Transverse colon (tissue), 4 donors: ENCODE measurements around the gene OR51T1. TPM values are rescaled to one million over a fixed set of nuclear protein-coding genes. Genes with fewer than 3 reads are reported as not detected.

ENCODE experiments used
- DNase-seq: peaks from one replicate; pipeline ENCODE4 v3.0.0-alpha.2; 2019
- H3K27ac ChIP-seq, 4 donors: fragments of 200-600 bp; sonication (generic); 2 replicates each; pipeline ENCODE4 v1.5.1; 2016 to 2018; ENCODE audit warnings: inconsistent platforms in 4 of 4
- H3K27me3 ChIP-seq: fragments of 200-600 bp; sonication (generic); 2 replicates; pipeline ENCODE4 v1.5.1; 2017; ENCODE audit warnings: inconsistent platforms
- H3K36me3 ChIP-seq, 4 donors: fragments of 200-600 bp; sonication (generic); 2 replicates each; pipeline ENCODE4 v1.5.1; 2017 to 2019; ENCODE audit warnings: inconsistent platforms in 4 of 4
- H3K4me1 ChIP-seq, 4 donors: fragments of 200-600 bp; sonication (generic); 2 replicates each; pipeline ENCODE4 v1.5.1; 2017 to 2020; ENCODE audit warnings: inconsistent platforms in 4 of 4
- H3K4me3 ChIP-seq, 4 donors: fragments of 200-600 bp; sonication (generic); 1 replicate in 1 of 4; 2 replicates in 3 of 4; pipeline versions ENCODE4 v1.5.1 to v1.6.1; 2017 to 2019; ENCODE audit warnings: inconsistent platforms in 4 of 4
- H3K9me3 ChIP-seq, 2 donors: fragments of 200-600 bp; sonication (generic); 2 replicates each; pipeline ENCODE4 v1.5.1; 2017 to 2019; ENCODE audit warnings: inconsistent platforms in 2 of 2
- EP300 ChIP-seq: sonication (generic); formaldehyde crosslinking; IDR thresholded peaks from one replicate; pipeline ENCODE4 v1.6.1; 2017; ENCODE audit warnings: antibody characterized with exemption, low read depth
- POLR2A ChIP-seq: fragments of 450-650 bp; IDR thresholded peaks from one replicate; pipeline ENCODE4 v1.6.1; 2016; ENCODE audit warnings: antibody characterized with exemption, mild to moderate bottlenecking, moderate library complexity
- POLR2AphosphoS5 ChIP-seq, 3 donors: sonication (generic); formaldehyde crosslinking; IDR thresholded peaks; one replicate each; pipeline ENCODE4 v1.6.1; 2016; ENCODE audit warnings: antibody characterized with exemption in 3 of 3
- whole genome bisulfite sequencing, 2 donors: methylation state at CpG; one replicate each; pipeline ENCODE4 v1.1.5; 2018; ENCODE audit warnings: low coverage in 1 of 2; 5-methylcytosine and 5-hydroxymethylcytosine counted together
- in situ Hi-C, 4 donors: fragments of 200-750 bp; cut with MboI; loops; one replicate each; pipeline versions ENCODE4 v1.15.0 to v1.15.1; 2017; ENCODE audit warnings: low sequenced_read_pairs in 3 of 4, low pct_ligation_motif_present in 1 of 4, low pct_unique_long_range_greater_than_20kb in 1 of 4
- intact Hi-C: fragments of 100-400 bp; cut with DNase I; formaldehyde crosslinking; loops from one replicate; pipeline ENCODE4 v1.15.1; 2023; ENCODE audit warnings: low total_unique reads
- total RNA-seq, 4 donors: library from RNA; depleted of rRNA; stranded (reverse); fragments of >200 nt; gene quantifications; one replicate each; pipeline ENCODE4 v1.1.0, GENCODE V29; 2016
- TF ChIP-seq, protein P1 (sequence below), 5 experiments: fragments of 200-600 bp in 3 of 5; fragments of 450-650 bp in 2 of 5; sonication (generic) in 3 of 5; IDR thresholded peaks; 1 replicate in 2 of 5; 2 replicates in 3 of 5; pipeline ENCODE4 v1.5.1; 2016 to 2017; ENCODE audit warnings: antibody characterized with exemption in 5 of 5, inconsistent platforms in 3 of 5, mild to moderate bottlenecking in 2 of 5, moderate library complexity in 1 of 5

OR51T1 gene
- total RNA-seq, 4 donors from 2014 or later: not detected

DNA sequence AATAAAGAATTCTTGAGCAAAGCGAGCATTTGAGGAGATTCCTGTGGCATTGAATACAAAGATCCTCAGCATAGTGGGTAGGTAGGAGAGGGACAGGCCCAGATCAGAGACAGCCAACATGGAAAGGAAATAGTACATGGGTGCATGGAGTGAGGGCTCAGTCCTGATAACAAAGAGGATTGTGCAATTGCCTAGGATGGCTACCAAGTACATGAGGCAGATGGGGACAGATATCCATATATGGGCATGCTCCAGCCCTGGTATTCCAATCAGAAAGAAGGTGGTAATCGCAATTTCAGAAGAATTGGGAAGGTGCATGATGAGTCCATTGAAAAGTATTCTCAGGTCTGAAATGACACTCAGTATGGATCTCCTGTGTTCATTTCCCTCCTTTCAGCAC lies 8.6 kb downstream of the OR51T1 start:
- no peak for DNase-seq
- in situ Hi-C loops (no loop called here), intact Hi-C loops (no loop called here)
- no peaks in the 10 kb centered on the region for H3K9me3 ChIP-seq
- no peaks in the 10 kb centered on the region for H3K36me3 ChIP-seq
- WGBS, 2 donors: 85 to 94% methylated on average over 2 of the region's 2 CpGs
- no peaks in the 10 kb centered on the region for H3K27me3 ChIP-seq
- no peak overlapping the region for H3K4me3 ChIP-seq
- no peak for TF ChIP-seq POLR2A
- TF ChIP-seq POLR2AphosphoS5 (IDR thresholded peaks at IDR 0.05): no peak
- TF ChIP-seq EP300: no peak
- TF ChIP-seq, protein P1, sequence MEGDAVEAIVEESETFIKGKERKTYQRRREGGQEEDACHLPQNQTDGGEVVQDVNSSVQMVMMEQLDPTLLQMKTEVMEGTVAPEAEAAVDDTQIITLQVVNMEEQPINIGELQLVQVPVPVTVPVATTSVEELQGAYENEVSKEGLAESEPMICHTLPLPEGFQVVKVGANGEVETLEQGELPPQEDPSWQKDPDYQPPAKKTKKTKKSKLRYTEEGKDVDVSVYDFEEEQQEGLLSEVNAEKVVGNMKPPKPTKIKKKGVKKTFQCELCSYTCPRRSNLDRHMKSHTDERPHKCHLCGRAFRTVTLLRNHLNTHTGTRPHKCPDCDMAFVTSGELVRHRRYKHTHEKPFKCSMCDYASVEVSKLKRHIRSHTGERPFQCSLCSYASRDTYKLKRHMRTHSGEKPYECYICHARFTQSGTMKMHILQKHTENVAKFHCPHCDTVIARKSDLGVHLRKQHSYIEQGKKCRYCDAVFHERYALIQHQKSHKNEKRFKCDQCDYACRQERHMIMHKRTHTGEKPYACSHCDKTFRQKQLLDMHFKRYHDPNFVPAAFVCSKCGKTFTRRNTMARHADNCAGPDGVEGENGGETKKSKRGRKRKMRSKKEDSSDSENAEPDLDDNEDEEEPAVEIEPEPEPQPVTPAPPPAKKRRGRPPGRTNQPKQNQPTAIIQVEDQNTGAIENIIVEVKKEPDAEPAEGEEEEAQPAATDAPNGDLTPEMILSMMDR (IDR thresholded peaks at IDR 0.05): no peak
- no peaks in the 10 kb centered on the region for H3K4me1 ChIP-seq
- no peak overlapping the region for H3K27ac ChIP-seq

DNA sequence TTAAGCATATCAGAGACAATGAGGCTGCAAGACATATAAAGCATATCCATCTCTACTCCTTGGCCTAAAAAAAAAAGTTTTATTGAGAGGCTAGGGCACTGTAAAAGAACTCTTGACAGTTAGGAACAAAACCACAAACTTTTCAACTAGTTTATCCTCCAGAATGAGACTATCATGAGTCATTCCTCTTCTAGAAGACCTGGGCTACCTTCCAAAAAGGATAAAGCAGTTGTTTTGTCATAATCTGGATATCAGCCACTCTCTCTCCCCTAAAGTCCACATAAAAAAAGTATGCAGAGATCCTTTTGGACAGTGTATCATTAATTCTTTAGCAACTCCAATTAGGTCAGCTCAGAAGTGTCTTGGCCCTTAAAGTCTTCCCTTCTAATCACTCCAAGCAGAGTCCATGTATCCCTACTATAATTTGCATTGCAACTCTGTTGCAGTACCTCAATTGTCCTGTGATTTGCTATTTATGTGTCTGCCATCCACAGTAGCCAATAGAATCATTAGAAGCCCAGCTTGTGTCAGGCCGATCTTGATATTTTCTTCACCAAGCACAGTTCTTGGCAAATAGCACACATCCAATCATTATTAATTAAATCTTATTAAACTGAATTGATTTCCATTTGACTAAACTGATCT lies 10.4 kb downstream of the OR51T1 start:
- intact Hi-C loops: no loop called here
- no peaks in the 10 kb centered on the region for H3K27me3 ChIP-seq
- WGBS, 2 donors: 82 to 100% methylated on average over 1 of the region's 1 CpG
- no peak overlapping the region for H3K27ac ChIP-seq
- H3K4me1 ChIP-seq: no peaks in the 10 kb centered on the region
- in situ Hi-C loops: no loop called here
- H3K4me3 ChIP-seq: no peak overlapping the region
- no peaks in the 10 kb centered on the region for H3K9me3 ChIP-seq
- H3K36me3 ChIP-seq: no peaks in the 10 kb centered on the region
- DNase-seq: no peak
- no peak for TF ChIP-seq POLR2AphosphoS5 (IDR thresholded peaks at IDR 0.05)
- TF ChIP-seq, protein P1 (IDR thresholded peaks at IDR 0.05): peak in 2 of 5 experiments; percentile 10

DNA sequence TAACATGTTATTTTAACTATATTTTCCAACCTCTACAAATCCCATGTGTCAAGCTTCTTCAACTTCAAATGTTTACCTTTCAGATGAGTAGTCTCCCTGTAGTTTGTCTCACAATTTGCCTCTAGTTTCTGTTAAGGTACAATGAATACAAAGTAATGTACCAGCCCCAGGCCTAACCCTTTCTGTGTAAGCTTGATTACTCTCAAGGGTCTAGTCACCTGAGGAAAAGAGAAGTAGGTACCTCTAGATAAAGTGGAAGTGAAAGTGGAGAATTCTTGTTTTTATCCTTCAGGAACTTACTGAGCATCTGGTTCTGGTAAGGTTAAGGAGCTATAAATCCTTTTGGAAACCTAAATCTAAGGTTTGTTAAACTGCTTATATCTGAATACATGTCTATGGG lies 21.8 kb downstream of the OR51T1 start, which contains the start of gene OR51A7:
Gene OR51A7 (plus strand): TSS at position 300 of the 400 bp plus-strand sequence. CDS start 3,587 bp downstream, outside the sequence.
- in situ Hi-C loops: loop anchor here in 1 of 4 donors (25.0 kb wide), 1 partner anchor 109 kb away; no protein-coding TSS in a partner anchor
- intact Hi-C loops: no loop called here
- H3K4me3 ChIP-seq: no peak within 1 kb of the TSS
- no peak for DNase-seq
- TF ChIP-seq, protein P1 (IDR thresholded peaks at IDR 0.05): no peak
- no peak for TF ChIP-seq EP300
- TF ChIP-seq POLR2AphosphoS5 (IDR thresholded peaks at IDR 0.05): no peak
- no peak for TF ChIP-seq POLR2A
- H3K36me3 ChIP-seq: no peaks in the 10 kb centered on the region
- H3K4me1 ChIP-seq: no peaks in the 10 kb centered on the region
- H3K9me3 ChIP-seq: no peaks in the 10 kb centered on the region
- no peaks in the 10 kb centered on the region for H3K27me3 ChIP-seq
- no peak within 1 kb of the TSS for H3K27ac ChIP-seq

DNA sequence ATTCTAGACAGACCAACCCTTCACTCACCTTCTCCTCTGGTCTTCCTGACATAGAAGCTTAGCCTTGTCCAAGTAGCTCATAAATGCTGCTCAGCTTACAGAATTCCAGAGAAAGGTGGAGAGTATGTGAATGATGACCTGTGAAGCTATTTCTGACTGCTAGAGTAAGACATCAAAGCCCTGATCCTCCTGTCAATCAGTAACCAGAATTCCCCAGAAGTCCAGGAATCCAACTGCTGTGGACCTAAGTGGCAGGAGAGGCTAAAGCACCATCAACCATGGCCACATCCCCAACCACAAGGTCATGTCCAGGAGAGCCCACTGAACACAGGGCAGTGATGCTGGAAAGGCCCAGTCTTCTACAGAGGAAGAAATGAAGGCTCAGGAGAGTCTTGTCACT lies 34.9 kb downstream of the OR51T1 start:
- intact Hi-C loops: no loop called here
- Histone ChIP-seq H3K4me1 (no peaks in the 10 kb centered on the region), H3K9me3 (no peaks in the 10 kb centered on the region), H3K27ac (no peak overlapping the region), H3K4me3 (no peak overlapping the region), H3K36me3 (no peaks in the 10 kb centered on the region), H3K27me3 (no peaks in the 10 kb centered on the region)
- DNase-seq: no peak
- TF ChIP-seq, protein P1 (IDR thresholded peaks at IDR 0.05): no peak
- TF ChIP-seq POLR2AphosphoS5 (IDR thresholded peaks at IDR 0.05): no peak
- TF ChIP-seq POLR2A: no peak
- no peak for TF ChIP-seq EP300
- in situ Hi-C loops: loop anchor here in 1 of 4 donors (25.0 kb wide), 1 partner anchor 96 kb away; no protein-coding TSS in a partner anchor
